OCI-LY1 (cell line): Measurements from ENCODE around the gene TUBB2B.

Experiments
- H2AFZ ChIP-seq: fragments of 200-600 bp; sonication (generic), shearing (Covaris generic); 2 replicates; pipeline ENCODE4 v1.6.0; 2014; ENCODE audit warnings: antibody characterized with exemption, mild to moderate bottlenecking, low read length
- H3F3A ChIP-seq: fragments of 200-600 bp; sonication (generic), shearing (Covaris generic); 2 replicates; pipeline ENCODE4 v1.6.0; 2014; ENCODE audit warnings: mild to moderate bottlenecking, antibody characterized with exemption, low read length, moderate library complexity; ENCODE audit not compliant: insufficient read depth
- H3K27ac ChIP-seq: fragments of 200-600 bp; sonication (generic); 2 replicates; pipeline ENCODE4 v1.5.1; 2014; ENCODE audit warnings: low read length, mixed run types, mild to moderate bottlenecking, low read depth; ENCODE audit not compliant: poor library complexity, severe bottlenecking
- H3K27me3 ChIP-seq: fragments of 200-600 bp; sonication (generic); 2 replicates; pipeline ENCODE4 v1.6.0; 2014; ENCODE audit warnings: antibody characterized with exemption, mild to moderate bottlenecking, low read length, moderate library complexity; ENCODE audit not compliant: insufficient read depth
- H3K36me3 ChIP-seq: fragments of 200-600 bp; sonication (generic); 2 replicates; pipeline ENCODE4 v1.6.1; 2014; ENCODE audit warnings: mild to moderate bottlenecking, antibody characterized with exemption, low read length, moderate library complexity, mixed read lengths; ENCODE audit not compliant: insufficient read depth
- H3K4me1 ChIP-seq: fragments of 200-600 bp; sonication (generic); 2 replicates; pipeline ENCODE4 v1.5.1; 2014; ENCODE audit warnings: mild to moderate bottlenecking, low read length, moderate library complexity; ENCODE audit not compliant: insufficient read depth, severe bottlenecking
- H3K4me2 ChIP-seq: fragments of 200-600 bp; sonication (generic), shearing (Covaris generic); 2 replicates; pipeline ENCODE4 v1.6.1; 2014; ENCODE audit warnings: low read length
- H3K4me3 ChIP-seq: fragments of 200-600 bp; sonication (generic); 2 replicates; pipeline ENCODE4 v1.5.1; 2014; ENCODE audit warnings: low read length, low read depth, mild to moderate bottlenecking, mixed read lengths; ENCODE audit not compliant: poor library complexity, severe bottlenecking
- H3K79me2 ChIP-seq: fragments of 200-600 bp; shearing (Covaris generic); 2 replicates; pipeline ENCODE4 v1.6.1; 2016; ENCODE audit warnings: mixed run types, low read length, mixed read lengths; ENCODE audit not compliant: insufficient read depth
- H3K9ac ChIP-seq: fragments of 200-600 bp; sonication (generic), shearing (Covaris generic); 2 replicates; pipeline ENCODE4 v1.6.1; 2014; ENCODE audit warnings: mild to moderate bottlenecking, low read length, mixed read lengths
- H3K9me2 ChIP-seq: fragments of 200-600 bp; sonication (generic), shearing (Covaris generic); 2 replicates; pipeline ENCODE4 v1.6.1; 2014; ENCODE audit warnings: low read depth, mild to moderate bottlenecking, low read length, mixed read lengths
- H3K9me3 ChIP-seq: fragments of 200-600 bp; shearing (Covaris generic); 2 replicates; pipeline ENCODE4 v1.6.1; 2014; ENCODE audit warnings: low read length, mixed read lengths
- H4K20me1 ChIP-seq: fragments of 200-600 bp; sonication (generic), shearing (Covaris generic); 2 replicates; pipeline ENCODE4 v1.6.0; 2016; ENCODE audit warnings: mild to moderate bottlenecking, low read length; ENCODE audit not compliant: insufficient read depth
- EZH2 ChIP-seq: fragments of 200-600 bp; sonication (generic), shearing (Covaris generic); IDR thresholded peaks from 2 replicates; pipeline ENCODE4 v1.8.0; 2017; ENCODE audit warnings: borderline replicate concordance, mixed run types, mild to moderate bottlenecking, antibody characterized with exemption, low read length, moderate library complexity, mixed read lengths
- TF ChIP-seq, protein P1 (sequence below): fragments of 200-600 bp; sonication (generic), shearing (Covaris generic); IDR thresholded peaks from 2 replicates; pipeline ENCODE4 v1.5.1; 2017; ENCODE audit warnings: mild to moderate bottlenecking, antibody characterized with exemption, low read length, moderate library complexity, mixed read lengths

The TUBB2B gene

GRCh38 chr6:3273707-3274521, 46.5 kb upstream of the TUBB2B start:
- TF ChIP-seq, protein P1, sequence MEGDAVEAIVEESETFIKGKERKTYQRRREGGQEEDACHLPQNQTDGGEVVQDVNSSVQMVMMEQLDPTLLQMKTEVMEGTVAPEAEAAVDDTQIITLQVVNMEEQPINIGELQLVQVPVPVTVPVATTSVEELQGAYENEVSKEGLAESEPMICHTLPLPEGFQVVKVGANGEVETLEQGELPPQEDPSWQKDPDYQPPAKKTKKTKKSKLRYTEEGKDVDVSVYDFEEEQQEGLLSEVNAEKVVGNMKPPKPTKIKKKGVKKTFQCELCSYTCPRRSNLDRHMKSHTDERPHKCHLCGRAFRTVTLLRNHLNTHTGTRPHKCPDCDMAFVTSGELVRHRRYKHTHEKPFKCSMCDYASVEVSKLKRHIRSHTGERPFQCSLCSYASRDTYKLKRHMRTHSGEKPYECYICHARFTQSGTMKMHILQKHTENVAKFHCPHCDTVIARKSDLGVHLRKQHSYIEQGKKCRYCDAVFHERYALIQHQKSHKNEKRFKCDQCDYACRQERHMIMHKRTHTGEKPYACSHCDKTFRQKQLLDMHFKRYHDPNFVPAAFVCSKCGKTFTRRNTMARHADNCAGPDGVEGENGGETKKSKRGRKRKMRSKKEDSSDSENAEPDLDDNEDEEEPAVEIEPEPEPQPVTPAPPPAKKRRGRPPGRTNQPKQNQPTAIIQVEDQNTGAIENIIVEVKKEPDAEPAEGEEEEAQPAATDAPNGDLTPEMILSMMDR: no peak
- TF ChIP-seq EZH2: no peak
- no peak overlapping the region for H3K27ac ChIP-seq
- H3K27me3 ChIP-seq: no peaks in the 10 kb centered on the region
- no peaks in the 10 kb centered on the region for H3K4me1 ChIP-seq
- H3K36me3 ChIP-seq: peaks cover 44% of the 10 kb centered on the region
- H3K9me3 ChIP-seq: no peaks in the 10 kb centered on the region
- H2AFZ ChIP-seq: no peak overlapping the region
- no peaks in the 10 kb centered on the region for H3K9me2 ChIP-seq
- no peak overlapping the region for H3K4me2 ChIP-seq
- H4K20me1 ChIP-seq: no peaks in the 10 kb centered on the region
- H3F3A ChIP-seq: no peaks in the 10 kb centered on the region
- H3K9ac ChIP-seq: no peak overlapping the region
- no peak overlapping the region for H3K4me3 ChIP-seq
- no peaks in the 10 kb centered on the region for H3K79me2 ChIP-seq

- Histone ChIP-seq H3K9me2 (no peaks in the 10 kb centered on the region), H3K9me3 (no peaks in the 10 kb centered on the region), H4K20me1 (no peaks in the 10 kb centered on the region), H3K27me3 (no peaks in the 10 kb centered on the region), H3K79me2 (no peaks in the 10 kb centered on the region), H3K4me1 (no peaks in the 10 kb centered on the region), H3K36me3 (peaks cover 53% of the 10 kb centered on the region), H3K9ac (no peak overlapping the region), H3F3A (no peaks in the 10 kb centered on the region), H3K4me3 (no peak overlapping the region), H3K27ac (no peak overlapping the region), H3K4me2 (no peak overlapping the region), H2AFZ (no peak overlapping the region)
- TF ChIP-seq, protein P1: no peak
- no peak for TF ChIP-seq EZH2
These were observed 45.6 kb upstream of the TUBB2B start for GRCh38 chr6:3272911-3273547.

- Histone ChIP-seq H2AFZ (no peak overlapping the region), H3K9me2 (no peaks in the 10 kb centered on the region), H3K36me3 (peaks cover 62% of the 10 kb centered on the region), H3K9ac (no peak overlapping the region), H3K27ac (no peak overlapping the region), H4K20me1 (no peaks in the 10 kb centered on the region), H3K4me2 (no peak overlapping the region), H3K27me3 (no peaks in the 10 kb centered on the region), H3K4me3 (no peak overlapping the region), H3K4me1 (no peaks in the 10 kb centered on the region), H3F3A (no peaks in the 10 kb centered on the region), H3K9me3 (no peaks in the 10 kb centered on the region), H3K79me2 (no peaks in the 10 kb centered on the region)
- TF ChIP-seq EZH2: no peak
- TF ChIP-seq, protein P1: no peak
These were observed 44.3 kb upstream of the TUBB2B start for GRCh38 chr6:3271756-3272155.
